K562 (cell line): Measurements from ENCODE around the gene RAI1. TPM values are rescaled to one million over a fixed set of nuclear protein-coding genes. Genes with fewer than 3 reads are reported as not detected.

Experiments
- BCL6 ChIP-seq: fragments of 250-450 bp; sonication (Bioruptor Pico); IDR thresholded peaks from 2 replicates; pipeline ENCODE4 v1.4.0; 2020
- BRF2 ChIP-seq: IDR thresholded peaks from 3 replicates; pipeline ENCODE4 v1.6.1; 2011; ENCODE audit warnings: borderline replicate concordance, mild to moderate bottlenecking; ENCODE audit not compliant: insufficient read length, insufficient read depth
- COPS2 ChIP-seq: fragments of 450-650 bp; conservative IDR thresholded peaks from 2 replicates; pipeline ENCODE4 v1.6.1; 2016; ENCODE audit warnings: mild to moderate bottlenecking, moderate library complexity
- CTBP1 ChIP-seq: fragments of 450-650 bp; IDR thresholded peaks from 2 replicates; pipeline ENCODE4 v1.6.1; 2016; ENCODE audit warnings: borderline replicate concordance
- E2F5 ChIP-seq: sonication (generic); formaldehyde crosslinking; IDR thresholded peaks from 2 replicates; pipeline ENCODE4 v1.8.0; 2022; ENCODE audit warnings: mild to moderate bottlenecking, missing genetic modification reagents
- LARP7 ChIP-seq: fragments of 450-650 bp; IDR thresholded peaks from 2 replicates; pipeline ENCODE4 v1.6.1; 2016
- PHF21A ChIP-seq: fragments of 450-650 bp; IDR thresholded peaks from 2 replicates; pipeline ENCODE4 v1.6.1; 2017; ENCODE audit warnings: low read depth, borderline replicate concordance
- RBFOX2 ChIP-seq: fragments of 200-400 bp; formaldehyde crosslinking; IDR thresholded peaks from 2 replicates; pipeline ENCODE4 v1.6.1; 2017; ENCODE audit warnings: low read depth, mild to moderate bottlenecking, low read length, moderate library complexity
- RBM22 ChIP-seq: fragments of 200-400 bp; formaldehyde crosslinking; IDR thresholded peaks from 2 replicates; pipeline ENCODE4 v1.6.1; 2018; ENCODE audit warnings: low read length, low read depth; ENCODE audit not compliant: poor library complexity, severe bottlenecking
- SMARCC2 ChIP-seq: fragments of 450-650 bp; IDR thresholded peaks from 2 replicates; pipeline ENCODE4 v1.6.1; 2017; ENCODE audit warnings: antibody characterized with exemption, moderate library complexity, mild to moderate bottlenecking, low read depth
- SUPT5H ChIP-seq: fragments of 450-650 bp; IDR thresholded peaks from 2 replicates; pipeline ENCODE4 v1.6.1; 2016
- TCF7L2 ChIP-seq: fragments of 150-350 bp; IDR thresholded peaks from 2 replicates; pipeline ENCODE4 v1.6.1; 2016; ENCODE audit warnings: low read depth, mild to moderate bottlenecking, low read length, moderate library complexity
- TFAM ChIP-seq: fragments of 250-450 bp; sonication (Bioruptor Pico); conservative IDR thresholded peaks from 2 replicates; pipeline ENCODE4 v1.5.0; 2021; ENCODE audit warnings: mild to moderate bottlenecking, moderate library complexity
- ZBTB43 ChIP-seq: sonication (generic); formaldehyde crosslinking; IDR thresholded peaks from 2 replicates; pipeline ENCODE4 v1.8.0; 2023; ENCODE audit warnings: mild to moderate bottlenecking, missing genetic modification reagents
- ZFP91 ChIP-seq: sonication (generic); formaldehyde crosslinking; IDR thresholded peaks from 2 replicates; pipeline ENCODE4 v1.8.0; 2022; ENCODE audit warnings: mild to moderate bottlenecking, missing genetic modification reagents
- ZNF143 ChIP-seq: sonication (generic); formaldehyde crosslinking; IDR thresholded peaks from 2 replicates; pipeline ENCODE4 v1.9.0; 2022; ENCODE audit warnings: mild to moderate bottlenecking, missing genetic modification reagents
- ZNF165 ChIP-seq: fragments of 250-450 bp; sonication (Bioruptor Pico); IDR thresholded peaks from 2 replicates; pipeline ENCODE4 v1.4.0; 2020; ENCODE audit warnings: borderline replicate concordance
- ZNF232 ChIP-seq: sonication (generic); formaldehyde crosslinking; IDR thresholded peaks from 2 replicates; pipeline ENCODE4 v1.8.0; 2022; ENCODE audit warnings: mild to moderate bottlenecking, missing genetic modification reagents
- ZNF282 ChIP-seq: sonication (generic); formaldehyde crosslinking; IDR thresholded peaks from 2 replicates; pipeline ENCODE4 v1.8.1; 2023; ENCODE audit warnings: missing genetic modification reagents
- ZNF347 ChIP-seq: fragments of 450-650 bp; formaldehyde crosslinking; IDR thresholded peaks from 2 replicates; pipeline ENCODE4 v1.4.0; 2020; ENCODE audit warnings: low read depth, mild to moderate bottlenecking, moderate library complexity
- polyA plus RNA-seq, 8 experiments: library from polyadenylated mRNA; depleted of rRNA in 4 of 8; stranded (reverse) in 5 of 8; unstranded in 3 of 8; fragments of >200 nt; fragmentation: Nextera tagmentation in 2 of 8; fragmentation: Illumina TruSeq in 1 of 8; extraction: Ambion mirVana in 2 of 8; extraction: Trizol in 1 of 8; gene quantifications; 2 replicates each; pipeline versions ENCODE4 v1.2.1 to v1.2.3, GENCODE V29; 2011 to 2014; ENCODE audit warnings: inconsistent platforms in 1 of 8, missing spikeins in 1 of 8
- total RNA-seq, 7 experiments: library from RNA; depleted of rRNA in 6 of 7; stranded (reverse); fragments of >200 nt in 6 of 7; fragmentation: Illumina TruSeq in 2 of 7; extraction: Trizol in 2 of 7; gene quantifications; 2 replicates each; pipeline versions ENCODE4 v1.2.1 to v1.2.3, GENCODE V29; 2011 to 2021; ENCODE audit warnings: low replicate concordance in 1 of 7

The RAI1 gene
- total and polyA plus RNA-seq, 9 of the 15 experiments (the other 6 are each of a cell fraction or from before 2014, with no cell fraction given), result 0.68 to 19.9 (median 5.5) TPM

- no peak for TF ChIP-seq RBM22
- TF ChIP-seq E2F5 (CRISPR knock-in tag), result no peak
- no peak for TF ChIP-seq SUPT5H
- no peak for TF ChIP-seq ZNF347 (CRISPR knock-in tag)
- TF ChIP-seq TCF7L2, result no peak
- 0 out of 2 replicates have a peak, but pooled peaks have one; percentile 15 for TF ChIP-seq CTBP1
- no peak for TF ChIP-seq TFAM (CRISPR knock-in tag)
- TF ChIP-seq ZNF143 (CRISPR knock-in tag), result no peak
- TF ChIP-seq ZBTB43 (CRISPR knock-in tag), result no peak
- no peak for TF ChIP-seq ZFP91 (CRISPR knock-in tag)
- TF ChIP-seq PHF21A, result no peak
- no peak for TF ChIP-seq COPS2
- TF ChIP-seq SMARCC2, result no peak
- no peak for TF ChIP-seq BCL6 (CRISPR knock-in tag)
- no peak for TF ChIP-seq ZNF282 (CRISPR knock-in tag)
- TF ChIP-seq BRF2, result no peak
- TF ChIP-seq ZNF165 (CRISPR knock-in tag), result no peak
- no peak for TF ChIP-seq ZNF232 (CRISPR knock-in tag)
- TF ChIP-seq LARP7, result no peak
- TF ChIP-seq RBFOX2, result no peak; the same call in 1 of the 2 replicates
Measured at GRCh38 chr17:17837966-17838962, 157.0 kb downstream of the RAI1 start (continued).
